D721Med (cell line): ENCODE data around the gene TLR4.

Source experiments
- DNase-seq: peaks from one replicate; pipeline ENCODE4 v3.0.0; 2011; ENCODE audit warnings: low spot score; ENCODE audit not compliant: insufficient read length
- FAIRE-seq: peaks from 2 replicates; lab custom pipeline; 2011; peaks lifted over from hg19 to GRCh38; lab: Jason Lieb, UNC
- TF ChIP-seq, protein P1 (sequence below): IDR thresholded peaks from 2 replicates; pipeline ENCODE4 v1.5.1; 2012; ENCODE audit warnings: mild to moderate bottlenecking, control low read depth; ENCODE audit not compliant: insufficient read depth; ENCODE audit errors: missing control alignments

The TLR4 gene

DNA sequence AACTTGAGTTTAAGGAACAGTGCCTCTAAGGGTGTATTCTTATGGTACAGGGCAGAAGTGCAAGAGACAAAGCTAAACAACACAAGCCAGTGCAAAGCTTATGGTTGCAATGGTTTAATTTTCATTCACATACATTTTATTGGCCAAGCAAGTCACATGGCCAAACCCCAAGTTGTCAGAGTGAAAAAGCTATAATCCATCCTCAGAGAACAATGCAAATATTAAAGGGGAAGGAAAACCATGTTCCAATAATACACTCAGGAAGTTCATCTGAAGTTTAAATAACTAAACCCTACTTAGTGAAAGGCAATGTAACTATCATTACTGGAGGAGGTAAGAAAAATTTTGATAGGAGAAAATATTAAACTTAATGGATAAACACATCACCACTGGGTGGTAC, 26.6 kb upstream of the TLR4 start:
- DNase-seq = no peak
- FAIRE-seq = no peak
- TF ChIP-seq, protein P1, sequence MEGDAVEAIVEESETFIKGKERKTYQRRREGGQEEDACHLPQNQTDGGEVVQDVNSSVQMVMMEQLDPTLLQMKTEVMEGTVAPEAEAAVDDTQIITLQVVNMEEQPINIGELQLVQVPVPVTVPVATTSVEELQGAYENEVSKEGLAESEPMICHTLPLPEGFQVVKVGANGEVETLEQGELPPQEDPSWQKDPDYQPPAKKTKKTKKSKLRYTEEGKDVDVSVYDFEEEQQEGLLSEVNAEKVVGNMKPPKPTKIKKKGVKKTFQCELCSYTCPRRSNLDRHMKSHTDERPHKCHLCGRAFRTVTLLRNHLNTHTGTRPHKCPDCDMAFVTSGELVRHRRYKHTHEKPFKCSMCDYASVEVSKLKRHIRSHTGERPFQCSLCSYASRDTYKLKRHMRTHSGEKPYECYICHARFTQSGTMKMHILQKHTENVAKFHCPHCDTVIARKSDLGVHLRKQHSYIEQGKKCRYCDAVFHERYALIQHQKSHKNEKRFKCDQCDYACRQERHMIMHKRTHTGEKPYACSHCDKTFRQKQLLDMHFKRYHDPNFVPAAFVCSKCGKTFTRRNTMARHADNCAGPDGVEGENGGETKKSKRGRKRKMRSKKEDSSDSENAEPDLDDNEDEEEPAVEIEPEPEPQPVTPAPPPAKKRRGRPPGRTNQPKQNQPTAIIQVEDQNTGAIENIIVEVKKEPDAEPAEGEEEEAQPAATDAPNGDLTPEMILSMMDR = no peak

DNA sequence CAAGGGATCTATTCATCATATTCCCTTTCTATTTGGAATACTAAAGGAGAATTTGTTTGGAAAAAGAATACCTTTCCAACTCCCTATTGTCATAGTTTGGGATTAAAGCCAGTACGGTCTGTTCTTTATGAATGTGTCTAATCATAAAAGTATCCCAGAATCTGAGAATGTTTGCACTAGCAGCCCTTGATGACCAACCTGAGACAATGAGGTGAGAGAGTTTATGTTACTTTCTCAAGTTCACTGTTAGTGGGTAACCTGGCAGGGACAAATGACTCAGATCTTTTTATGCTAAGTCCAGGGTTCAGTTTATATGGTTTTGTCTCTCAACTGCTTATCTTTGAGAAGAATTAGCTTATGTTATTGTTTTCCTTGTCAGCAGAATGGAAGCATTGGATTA, 25.3 kb upstream of the TLR4 start:
- DNase-seq (no peak), FAIRE-seq (no peak)
- TF ChIP-seq, protein P1 = no peak

DNA sequence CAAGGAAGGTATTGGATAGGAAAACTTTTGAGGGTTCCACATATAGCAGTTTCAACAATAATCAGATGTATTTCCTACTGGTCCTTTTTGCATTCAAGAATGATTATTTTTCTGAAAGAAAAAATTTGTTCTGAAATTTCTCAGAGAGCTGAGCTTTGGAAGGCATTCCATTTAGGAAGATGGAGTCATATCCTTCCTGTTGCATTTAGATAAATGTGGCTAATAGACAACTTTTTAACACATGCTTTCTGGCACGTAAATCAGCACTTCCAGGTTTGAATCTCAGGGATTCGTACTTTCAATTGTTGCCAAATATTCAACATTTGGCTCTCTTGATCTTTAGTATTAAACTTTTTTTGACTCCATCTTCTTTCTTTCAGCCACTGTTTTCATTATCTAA, 24.8 kb upstream of the TLR4 start:
- TF ChIP-seq, protein P1 = no peak
- DNase-seq (no peak), FAIRE-seq (peak; percentile 38)

DNA sequence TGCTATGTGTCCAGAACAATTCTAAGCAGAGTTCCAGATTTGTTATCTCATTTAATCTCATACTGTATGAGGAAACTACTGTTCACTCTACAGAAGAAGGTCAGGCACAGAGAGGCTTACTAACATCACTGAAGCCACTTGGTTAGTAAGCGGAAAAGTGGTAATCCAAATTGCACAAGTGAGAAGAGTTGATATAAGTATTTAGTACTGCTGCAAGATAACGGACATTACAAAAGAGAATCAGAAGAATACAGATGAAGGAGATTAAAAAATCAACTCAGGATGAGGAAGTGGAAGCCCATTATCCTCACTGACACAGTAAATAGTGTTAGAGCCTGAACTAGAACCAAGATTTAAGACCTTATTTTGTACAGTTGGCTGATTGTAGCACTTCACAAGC, 22.3 kb upstream of the TLR4 start:
- FAIRE-seq (no peak), DNase-seq (no peak)
- TF ChIP-seq, protein P1 = no peak

DNA sequence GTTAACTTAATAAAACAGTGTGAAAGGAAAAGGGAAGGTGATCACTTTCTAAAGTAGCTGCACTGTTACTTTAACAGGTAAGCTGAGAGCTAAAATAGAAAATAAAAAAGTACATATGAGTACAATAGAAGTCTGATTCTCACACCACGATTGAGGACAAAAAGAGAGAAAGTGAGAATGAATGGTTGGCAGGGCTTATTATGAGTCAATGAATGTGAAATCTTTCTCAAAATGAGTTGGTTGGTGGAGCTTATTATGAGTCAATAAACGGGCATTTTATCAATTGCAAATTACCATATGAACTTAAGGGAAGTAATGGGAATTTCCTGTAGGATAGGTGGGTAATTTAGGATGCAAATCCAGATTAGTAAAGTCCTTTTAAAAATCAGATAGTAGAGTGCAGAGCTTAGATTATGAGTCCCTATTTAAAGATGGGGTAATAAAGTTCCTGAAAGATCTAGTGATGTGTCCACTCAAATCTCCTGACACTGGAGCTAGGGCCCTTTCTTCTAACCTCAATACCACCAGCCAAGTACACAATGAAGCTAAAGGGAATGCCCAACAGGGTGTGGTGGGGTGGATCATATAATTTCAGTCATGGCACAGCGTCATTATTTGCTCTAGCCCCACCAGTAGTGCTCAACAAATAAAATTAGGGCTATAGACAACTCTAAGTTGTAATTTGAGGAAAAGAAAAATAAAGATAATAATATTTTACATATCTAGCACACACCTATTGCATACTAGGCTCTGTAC, 21.1 kb upstream of the TLR4 start:
- FAIRE-seq (no peak), DNase-seq (no peak)
- TF ChIP-seq, protein P1 = no peak

DNA sequence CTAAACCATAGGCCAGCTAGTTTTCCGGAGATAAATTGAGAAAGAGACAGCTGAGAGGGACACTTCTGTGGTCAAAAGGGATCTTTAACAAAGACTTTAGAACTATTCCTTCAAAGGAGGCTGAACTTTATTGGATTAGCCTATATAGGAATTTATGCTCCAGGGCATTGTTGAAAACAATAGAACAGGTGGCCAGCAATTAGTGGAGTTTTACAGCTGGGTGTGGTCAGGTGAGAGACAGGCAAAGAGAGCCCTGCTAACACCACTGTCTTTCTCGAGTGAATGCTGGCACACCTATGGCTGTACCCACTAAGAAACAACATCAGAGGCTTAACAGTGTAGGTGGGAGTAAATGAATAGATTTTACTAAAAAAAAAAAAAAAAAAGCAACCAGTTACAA, 16.7 kb upstream of the TLR4 start:
- TF ChIP-seq, protein P1 = no peak
- FAIRE-seq = no peak
- no peak for DNase-seq

DNA sequence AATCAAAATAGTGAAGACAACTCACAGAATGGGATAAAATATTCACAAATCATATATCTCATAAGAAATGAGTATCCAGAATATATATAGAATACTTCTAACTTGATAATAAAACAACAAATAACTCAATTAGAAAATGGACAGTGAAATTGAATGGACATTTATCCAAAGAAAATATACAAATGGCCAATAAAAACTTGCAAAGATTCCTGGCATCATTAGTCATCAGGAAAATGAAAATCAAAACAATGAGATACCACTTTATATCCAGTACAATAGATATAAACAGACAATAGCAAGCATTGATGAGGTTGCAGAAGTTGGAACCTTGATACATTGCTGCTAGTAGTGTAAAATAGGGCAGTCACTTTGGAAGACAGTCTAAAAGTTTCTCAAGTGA, 12.8 kb upstream of the TLR4 start:
- FAIRE-seq = no peak
- TF ChIP-seq, protein P1 = no peak
- no peak for DNase-seq
